Measurements from ENCODE around the gene XIRP2. TPM values are rescaled to one million over a fixed set of nuclear protein-coding genes. Genes with fewer than 3 reads are reported as not detected.

XIRP2 gene
- total RNA-seq, 1 donor from 2014 or later = 0.14 TPM

DNA sequence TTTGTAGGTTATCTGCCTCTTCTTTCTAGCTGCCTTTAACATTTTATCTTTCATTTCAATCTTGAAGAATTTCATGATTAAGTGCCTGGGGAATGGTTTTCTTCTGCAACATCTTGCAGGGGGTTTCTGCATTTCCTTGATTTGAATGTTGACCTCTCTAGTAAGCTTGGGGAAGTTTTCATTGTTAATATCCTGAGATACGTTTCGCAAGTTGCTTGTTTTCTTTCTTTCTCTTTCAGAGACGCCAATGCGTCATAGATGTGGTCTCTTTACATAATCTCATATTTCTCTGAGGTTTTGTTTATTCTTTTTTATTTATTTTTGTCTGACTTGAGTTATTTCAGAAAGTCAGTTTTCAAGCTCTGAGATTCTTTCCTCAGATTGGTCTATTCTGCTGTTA, 225.7 kb downstream of the XIRP2 start:
- H3K4me1 ChIP-seq = no peaks in the 10 kb centered on the region
- no peak overlapping the region for H3K27ac ChIP-seq
- no peaks in the 10 kb centered on the region for H3K27me3 ChIP-seq
- no peak for DNase-seq
- H3K9me3 ChIP-seq = no peaks in the 10 kb centered on the region
- ATAC-seq = no peak
- TF ChIP-seq, protein P1, sequence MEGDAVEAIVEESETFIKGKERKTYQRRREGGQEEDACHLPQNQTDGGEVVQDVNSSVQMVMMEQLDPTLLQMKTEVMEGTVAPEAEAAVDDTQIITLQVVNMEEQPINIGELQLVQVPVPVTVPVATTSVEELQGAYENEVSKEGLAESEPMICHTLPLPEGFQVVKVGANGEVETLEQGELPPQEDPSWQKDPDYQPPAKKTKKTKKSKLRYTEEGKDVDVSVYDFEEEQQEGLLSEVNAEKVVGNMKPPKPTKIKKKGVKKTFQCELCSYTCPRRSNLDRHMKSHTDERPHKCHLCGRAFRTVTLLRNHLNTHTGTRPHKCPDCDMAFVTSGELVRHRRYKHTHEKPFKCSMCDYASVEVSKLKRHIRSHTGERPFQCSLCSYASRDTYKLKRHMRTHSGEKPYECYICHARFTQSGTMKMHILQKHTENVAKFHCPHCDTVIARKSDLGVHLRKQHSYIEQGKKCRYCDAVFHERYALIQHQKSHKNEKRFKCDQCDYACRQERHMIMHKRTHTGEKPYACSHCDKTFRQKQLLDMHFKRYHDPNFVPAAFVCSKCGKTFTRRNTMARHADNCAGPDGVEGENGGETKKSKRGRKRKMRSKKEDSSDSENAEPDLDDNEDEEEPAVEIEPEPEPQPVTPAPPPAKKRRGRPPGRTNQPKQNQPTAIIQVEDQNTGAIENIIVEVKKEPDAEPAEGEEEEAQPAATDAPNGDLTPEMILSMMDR (IDR thresholded peaks at IDR 0.05) = no peak
- H3K36me3 ChIP-seq = no peaks in the 10 kb centered on the region
- intact Hi-C loops (cut with DNase I) = no loop called here
- H3K4me3 ChIP-seq = no peak overlapping the region

GRCh38 chr2:167115541-167115940, 227.3 kb downstream of the XIRP2 start:
- Histone ChIP-seq H3K9me3 (no peaks in the 10 kb centered on the region), H3K27ac (no peak overlapping the region), H3K27me3 (no peaks in the 10 kb centered on the region), H3K4me1 (no peaks in the 10 kb centered on the region), H3K36me3 (no peaks in the 10 kb centered on the region), H3K4me3 (no peak overlapping the region)
- intact Hi-C loops (cut with DNase I) = no loop called here
- TF ChIP-seq, protein P1 (IDR thresholded peaks at IDR 0.05) = no peak
- ATAC-seq (no peak), DNase-seq (no peak)

DNA sequence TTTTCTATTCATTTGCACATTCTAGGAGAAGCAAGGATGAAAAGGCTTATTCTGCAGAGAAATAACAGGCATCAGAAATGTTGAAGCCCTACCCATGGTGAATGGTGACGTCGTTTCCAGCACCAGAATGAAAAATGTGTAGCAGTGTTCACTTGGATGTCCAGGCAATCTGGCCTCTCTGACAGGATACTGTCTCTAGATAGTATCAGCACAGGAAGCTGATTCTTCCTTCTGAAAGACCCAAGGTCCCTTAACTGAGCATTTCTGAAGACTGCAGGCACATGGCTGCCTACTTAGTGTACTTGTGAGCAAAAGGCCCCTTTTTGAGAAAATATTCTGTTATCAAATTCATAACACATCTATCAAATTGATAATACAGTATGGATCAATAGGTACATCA, 234.1 kb downstream of the XIRP2 start:
- Histone ChIP-seq H3K36me3 (no peaks in the 10 kb centered on the region), H3K4me1 (no peaks in the 10 kb centered on the region), H3K27me3 (no peaks in the 10 kb centered on the region), H3K4me3 (no peak overlapping the region), H3K27ac (no peak overlapping the region), H3K9me3 (no peaks in the 10 kb centered on the region)
- ATAC-seq (no peak), DNase-seq (no peak)
- intact Hi-C loops (cut with DNase I) = no loop called here
- TF ChIP-seq, protein P1 (IDR thresholded peaks at IDR 0.05) = no peak

DNA sequence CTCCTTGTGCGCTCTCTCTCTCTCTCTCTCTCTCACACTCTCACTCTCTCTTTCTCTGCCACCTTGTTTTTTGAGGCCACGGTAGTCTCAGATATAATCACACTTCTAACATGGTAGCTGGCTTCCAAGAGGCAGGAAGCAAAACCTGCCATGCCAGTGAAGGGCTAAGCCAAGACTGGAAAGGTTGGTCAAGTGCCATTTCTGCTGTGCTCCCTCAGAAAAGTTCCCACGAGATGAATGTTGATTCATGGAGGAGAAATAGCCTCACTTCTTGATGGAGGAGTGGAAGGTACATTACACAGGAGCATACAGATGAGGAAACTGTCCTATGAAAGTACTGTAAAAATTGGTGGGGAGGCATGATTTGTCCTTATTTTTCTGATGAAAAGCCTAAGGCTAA, 237.9 kb downstream of the XIRP2 start:
- no peaks in the 10 kb centered on the region for H3K4me1 ChIP-seq
- no peak for DNase-seq
- no peaks in the 10 kb centered on the region for H3K36me3 ChIP-seq
- TF ChIP-seq, protein P1 (IDR thresholded peaks at IDR 0.05) = no peak
- no peak overlapping the region for H3K4me3 ChIP-seq
- intact Hi-C loops (cut with DNase I) = no loop called here
- ATAC-seq = no peak
- H3K27me3 ChIP-seq = no peaks in the 10 kb centered on the region
- H3K9me3 ChIP-seq = no peaks in the 10 kb centered on the region
- H3K27ac ChIP-seq = no peak overlapping the region

DNA sequence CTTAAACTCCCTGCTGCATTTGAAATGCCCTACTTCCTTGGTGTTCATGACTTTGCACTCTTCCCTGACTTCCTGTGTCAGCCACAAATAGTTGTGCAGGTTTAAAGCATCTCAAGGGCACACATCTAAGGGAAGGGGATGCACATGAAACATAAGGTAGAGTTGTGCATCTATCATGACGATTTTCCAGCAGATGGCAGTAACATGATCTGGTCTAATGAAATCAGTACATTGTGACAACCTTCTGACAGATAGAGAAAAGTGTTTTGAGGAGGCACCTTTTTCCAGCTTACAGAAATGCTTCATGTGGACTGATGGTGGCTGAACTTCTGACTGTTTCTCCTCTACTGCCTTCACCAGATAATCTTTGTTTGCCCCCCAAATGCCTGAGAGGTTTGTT, 238.9 kb downstream of the XIRP2 start:
- no peaks in the 10 kb centered on the region for H3K9me3 ChIP-seq
- H3K27me3 ChIP-seq = no peaks in the 10 kb centered on the region
- no peaks in the 10 kb centered on the region for H3K4me1 ChIP-seq
- no peak overlapping the region for H3K4me3 ChIP-seq
- TF ChIP-seq, protein P1 (IDR thresholded peaks at IDR 0.05) = peak; percentile 34
- peak; percentile 63 for ATAC-seq
- H3K36me3 ChIP-seq = no peaks in the 10 kb centered on the region
- DNase-seq = no peak
- intact Hi-C loops (cut with DNase I) = no loop called here
- no peak overlapping the region for H3K27ac ChIP-seq

- no peak overlapping the region for H3K4me3 ChIP-seq
- intact Hi-C loops (cut with DNase I) = no loop called here
- H3K36me3 ChIP-seq = no peaks in the 10 kb centered on the region
- DNase-seq = no peak
- H3K4me1 ChIP-seq = no peaks in the 10 kb centered on the region
- TF ChIP-seq, protein P1 (IDR thresholded peaks at IDR 0.05) = no peak
- H3K27me3 ChIP-seq = no peaks in the 10 kb centered on the region
- ATAC-seq = no peak
- no peak overlapping the region for H3K27ac ChIP-seq
- no peaks in the 10 kb centered on the region for H3K9me3 ChIP-seq
Observed at GRCh38 chr2:167128130-167128529, 239.8 kb downstream of the XIRP2 start.

Data from upper lobe of right lung (tissue), 1 donor.